ENCODE data around the gene DYRK4. TPM values are rescaled to one million over a fixed set of nuclear protein-coding genes. Genes with fewer than 3 reads are reported as not detected.

Gene DYRK4
- total RNA-seq, 2 experiments from 2014 or later = 22.8 to 28.8 TPM

GRCh38 chr12:4607056-4607455 lies 45.0 kb downstream of the DYRK4 start:
- H3K4me1 Mint-ChIP-seq = peaks cover 16% of the 10 kb centered on the region
- no peaks in the 10 kb centered on the region for H3K9me3 Mint-ChIP-seq (ENCODE audit: low read depth)
- H3K36me3 Mint-ChIP-seq = peaks cover 10% of the 10 kb centered on the region
- DNase-seq (no peak), ATAC-seq (no peak)
- CTCF ChIA-PET = no interaction called here
- H3K27ac Mint-ChIP-seq = no peak overlapping the region
- no peak overlapping the region for H3K4me3 Mint-ChIP-seq
- peaks cover 15% of the 10 kb centered on the region for H3K27me3 Mint-ChIP-seq

- ATAC-seq = no peak
- H3K27ac Mint-ChIP-seq = no peak overlapping the region
- H3K4me1 Mint-ChIP-seq = peaks cover 16% of the 10 kb centered on the region
- H3K9me3 Mint-ChIP-seq (ENCODE audit: low read depth) = no peaks in the 10 kb centered on the region
- DNase-seq = no peak
- H3K4me3 Mint-ChIP-seq = no peak overlapping the region
- H3K36me3 Mint-ChIP-seq = peaks cover 14% of the 10 kb centered on the region
- CTCF ChIA-PET = no interaction called here
- H3K27me3 Mint-ChIP-seq = no peaks in the 10 kb centered on the region
Measured at GRCh38 chr12:4609071-4609470, 47.1 kb downstream of the DYRK4 start.

GRCh38 chr12:4610481-4610880 lies 48.5 kb downstream of the DYRK4 start:
- Mint-ChIP-seq H3K27ac (no peak overlapping the region), H3K9me3 (ENCODE audit: low read depth) (no peaks in the 10 kb centered on the region), H3K36me3 (peaks cover 16% of the 10 kb centered on the region), H3K4me3 (no peak overlapping the region), H3K27me3 (no peaks in the 10 kb centered on the region), H3K4me1 (peaks cover 8% of the 10 kb centered on the region)
- ATAC-seq (no peak), DNase-seq (no peak)
- CTCF ChIA-PET = interaction anchor here (1.9 kb wide), 1 partner anchor 14 kb away, joined by 5 read pairs; no protein-coding TSS in a partner anchor

- CTCF ChIA-PET = no interaction called here
- DNase-seq = no peak
- no peak overlapping the region for H3K27ac Mint-ChIP-seq
- H3K27me3 Mint-ChIP-seq = no peaks in the 10 kb centered on the region
- H3K4me1 Mint-ChIP-seq = no peaks in the 10 kb centered on the region
- peaks cover 13% of the 10 kb centered on the region for H3K36me3 Mint-ChIP-seq
- no peak overlapping the region for H3K4me3 Mint-ChIP-seq
- H3K9me3 Mint-ChIP-seq (ENCODE audit: low read depth) = no peaks in the 10 kb centered on the region
- no peak for ATAC-seq
Measured at GRCh38 chr12:4615667-4616066, 53.7 kb downstream of the DYRK4 start.

GRCh38 chr12:4621511-4621910 lies 59.5 kb downstream of the DYRK4 start:
- Mint-ChIP-seq H3K27ac (no peak overlapping the region), H3K36me3 (no peaks in the 10 kb centered on the region), H3K27me3 (peaks cover 8% of the 10 kb centered on the region), H3K4me1 (no peaks in the 10 kb centered on the region), H3K4me3 (no peak overlapping the region), H3K9me3 (ENCODE audit: low read depth) (no peaks in the 10 kb centered on the region)
- CTCF ChIA-PET = interaction anchor here (0.8 to 1.2 kb wide), 2 partner anchors 17 to 27 kb away, joined by 3 to 6 read pairs; partner anchors contain the start of genes AKAP3 and NDUFA9
- DNase-seq (no peak), ATAC-seq (no peak)

GRCh38 chr12:4626543-4626942 lies 64.5 kb downstream of the DYRK4 start:
- ATAC-seq = no peak
- Mint-ChIP-seq H3K27me3 (peaks cover 13% of the 10 kb centered on the region), H3K4me1 (no peaks in the 10 kb centered on the region), H3K9me3 (ENCODE audit: low read depth) (no peaks in the 10 kb centered on the region), H3K36me3 (no peaks in the 10 kb centered on the region), H3K4me3 (no peak overlapping the region), H3K27ac (no peak overlapping the region)
- CTCF ChIA-PET = no interaction called here
- no peak for DNase-seq

GRCh38 chr12:4628406-4628805 lies 66.4 kb downstream of the DYRK4 start:
- DNase-seq (no peak), ATAC-seq (no peak)
- H3K9me3 Mint-ChIP-seq (ENCODE audit: low read depth) = no peaks in the 10 kb centered on the region
- CTCF ChIA-PET = interaction anchor here (0.9 kb wide), 1 partner anchor 20 kb away, joined by 3 read pairs; the partner anchor contains the start of genes AKAP3 and NDUFA9
- no peaks in the 10 kb centered on the region for H3K4me1 Mint-ChIP-seq
- H3K36me3 Mint-ChIP-seq = no peaks in the 10 kb centered on the region
- no peak overlapping the region for H3K27ac Mint-ChIP-seq
- H3K27me3 Mint-ChIP-seq = peaks cover 12% of the 10 kb centered on the region
- no peak overlapping the region for H3K4me3 Mint-ChIP-seq

- Mint-ChIP-seq H3K4me3 (no peak overlapping the region), H3K36me3 (no peaks in the 10 kb centered on the region), H3K9me3 (ENCODE audit: low read depth) (no peaks in the 10 kb centered on the region), H3K27ac (no peak overlapping the region), H3K27me3 (peaks cover 7% of the 10 kb centered on the region), H3K4me1 (no peaks in the 10 kb centered on the region)
- no peak for ATAC-seq
- DNase-seq = no peak
- CTCF ChIA-PET = interaction anchor here (1.5 kb wide), 1 partner anchor 19 kb away, joined by 5 read pairs; the partner anchor contains the start of genes AKAP3 and NDUFA9
Measured at GRCh38 chr12:4630262-4630661, 68.3 kb downstream of the DYRK4 start.

- peaks cover 12% of the 10 kb centered on the region for H3K4me1 Mint-ChIP-seq
- H3K36me3 Mint-ChIP-seq = no peaks in the 10 kb centered on the region
- H3K27me3 Mint-ChIP-seq = peaks cover 12% of the 10 kb centered on the region
- ATAC-seq (no peak), DNase-seq (no peak)
- CTCF ChIA-PET = interaction anchor here (1.0 to 1.7 kb wide), 3 partner anchors 39 to 193 kb away, joined by 3 to 6 read pairs (median 3); no protein-coding TSS in a partner anchor
- H3K27ac Mint-ChIP-seq = no peak overlapping the region
- H3K9me3 Mint-ChIP-seq (ENCODE audit: low read depth) = no peaks in the 10 kb centered on the region
- H3K4me3 Mint-ChIP-seq = no peak overlapping the region
Measured at GRCh38 chr12:4643747-4644146, 81.7 kb downstream of the DYRK4 start.

- Mint-ChIP-seq H3K27ac (no peak overlapping the region), H3K4me3 (no peak overlapping the region)
- CTCF ChIA-PET = no interaction called here
Measured at GRCh38 chr12:4645023-4645422, 83.0 kb downstream of the DYRK4 start.

GRCh38 chr12:4648104-4648500 lies 86.1 kb downstream of the DYRK4 start:
- CTCF ChIA-PET = interaction anchor here (1.2 to 1.8 kb wide), 5 partner anchors 13 to 44 kb away, joined by 3 to 14 read pairs (median 5); no protein-coding TSS in a partner anchor
- Mint-ChIP-seq H3K4me1 (peaks cover 42% of the 10 kb centered on the region), H3K36me3 (no peaks in the 10 kb centered on the region), H3K4me3 (peak overlapping the region; percentile 90), H3K27me3 (peaks cover 2% of the 10 kb centered on the region), H3K27ac (peak overlapping the region; percentile 88), H3K9me3 (ENCODE audit: low read depth) (no peaks in the 10 kb centered on the region)
- ATAC-seq (no peak), DNase-seq (no peak)

More at GRCh38 chr12:4645023-4645422, 83.0 kb downstream of the DYRK4 start:
- ATAC-seq (no peak), DNase-seq (no peak)
- peaks cover 9% of the 10 kb centered on the region for H3K27me3 Mint-ChIP-seq
- no peaks in the 10 kb centered on the region for H3K9me3 Mint-ChIP-seq (ENCODE audit: low read depth)
- peaks cover 19% of the 10 kb centered on the region for H3K4me1 Mint-ChIP-seq
- H3K36me3 Mint-ChIP-seq = no peaks in the 10 kb centered on the region

- Mint-ChIP-seq H3K27ac (peak within 1 kb of the TSS; percentile 88), H3K4me1 (peaks cover 46% of the 10 kb centered on the region), H3K9me3 (ENCODE audit: low read depth) (no peaks in the 10 kb centered on the region), H3K36me3 (no peaks in the 10 kb centered on the region), H3K4me3 (peak within 1 kb of the TSS; percentile 90), H3K27me3 (peaks cover 2% of the 10 kb centered on the region)
- CTCF ChIA-PET = interaction anchor here (0.6 to 1.8 kb wide), 8 partner anchors 13 to 664 kb away, joined by 3 to 14 read pairs (median 4); no protein-coding TSS in a partner anchor
- peak; percentile 96 for ATAC-seq
- peak; percentile 90 for DNase-seq
Measured at GRCh38 chr12:4648501-4649357, 86.7 kb downstream of the DYRK4 start, which contains the start of the genes AKAP3 and NDUFA9. AKAP3 (minus strand) TSS chr12:4649051; CDS start chr12:4638196, 10,855 bp downstream. NDUFA9 (plus strand) TSS chr12:4649114; CDS start chr12:4649127, 13 bp downstream.

GRCh38 chr12:4649358-4649661 lies 87.3 kb downstream of the DYRK4 start:
- Mint-ChIP-seq H3K27me3 (no peaks in the 10 kb centered on the region), H3K36me3 (peaks cover 1% of the 10 kb centered on the region), H3K9me3 (ENCODE audit: low read depth) (no peaks in the 10 kb centered on the region), H3K4me1 (peaks cover 48% of the 10 kb centered on the region), H3K27ac (peak overlapping the region; percentile 88), H3K4me3 (peak overlapping the region; percentile 90)
- ATAC-seq (no peak), DNase-seq (no peak)
- CTCF ChIA-PET = interaction anchor here (0.7 to 1.8 kb wide), 7 partner anchors 14 to 462 kb away, joined by 3 to 14 read pairs (median 4); no protein-coding TSS in a partner anchor

GRCh38 chr12:4653257-4653656 lies 91.2 kb downstream of the DYRK4 start:
- Mint-ChIP-seq H3K4me3 (no peak overlapping the region), H3K27me3 (no peaks in the 10 kb centered on the region), H3K4me1 (peaks cover 36% of the 10 kb centered on the region), H3K36me3 (peaks cover 18% of the 10 kb centered on the region), H3K27ac (no peak overlapping the region), H3K9me3 (ENCODE audit: low read depth) (no peaks in the 10 kb centered on the region)
- no peak for DNase-seq
- CTCF ChIA-PET = no interaction called here
- no peak for ATAC-seq

Measured in activated CD8-positive, alpha-beta memory T cell treated with anti-CD3 and anti-CD28 coated beads, Interleukin-2, amount 10 ng/mL, durations not matched to agents 7 days and 5 days (primary cell).